IPS-20b (cell line): ENCODE data around the gene CCDC24.

Source experiments
- H3K27ac ChIP-seq: one replicate; pipeline ENCODE4 v1.5.1; 2013; ENCODE audit warnings: low read length
- H3K27me3 ChIP-seq: 2 replicates; pipeline ENCODE4 v1.6.1; 2013; ENCODE audit warnings: mild to moderate bottlenecking, low read length, inconsistent platforms; ENCODE audit not compliant: insufficient read depth
- H3K36me3 ChIP-seq: 2 replicates; pipeline ENCODE4 v1.6.1; 2013; ENCODE audit warnings: low read depth, mild to moderate bottlenecking, inconsistent platforms, low read length, moderate library complexity; ENCODE audit not compliant: insufficient read depth
- H3K4me1 ChIP-seq: 2 replicates; pipeline ENCODE4 v1.6.1; 2013; ENCODE audit warnings: mild to moderate bottlenecking, control low read depth, inconsistent platforms, low read length, moderate library complexity; ENCODE audit not compliant: insufficient read depth
- H3K4me3 ChIP-seq: 2 replicates; pipeline ENCODE4 v1.5.1; 2013; ENCODE audit warnings: mild to moderate bottlenecking, low read length, inconsistent platforms
- H3K9ac ChIP-seq: 2 replicates; pipeline ENCODE4 v1.6.1; 2013; ENCODE audit warnings: low read depth, mild to moderate bottlenecking, inconsistent platforms, low read length, moderate library complexity
- H3K9me3 ChIP-seq: 2 replicates; pipeline ENCODE4 v1.6.1; 2013; ENCODE audit warnings: mild to moderate bottlenecking, low read depth, low read length, inconsistent platforms; ENCODE audit not compliant: insufficient read depth

The CCDC24 gene

GRCh38 chr1:44040418-44040817 lies 49.0 kb downstream of the CCDC24 start:
- peaks cover 24% of the 10 kb centered on the region for H3K27me3 ChIP-seq
- H3K9ac ChIP-seq: no peak overlapping the region
- peaks cover 4% of the 10 kb centered on the region; the same call in 1 of the 2 replicates for H3K4me1 ChIP-seq
- no peak overlapping the region for H3K4me3 ChIP-seq
- H3K36me3 ChIP-seq: no peaks in the 10 kb centered on the region
- H3K9me3 ChIP-seq: no peaks in the 10 kb centered on the region
- H3K27ac ChIP-seq: no peak overlapping the region

DNA sequence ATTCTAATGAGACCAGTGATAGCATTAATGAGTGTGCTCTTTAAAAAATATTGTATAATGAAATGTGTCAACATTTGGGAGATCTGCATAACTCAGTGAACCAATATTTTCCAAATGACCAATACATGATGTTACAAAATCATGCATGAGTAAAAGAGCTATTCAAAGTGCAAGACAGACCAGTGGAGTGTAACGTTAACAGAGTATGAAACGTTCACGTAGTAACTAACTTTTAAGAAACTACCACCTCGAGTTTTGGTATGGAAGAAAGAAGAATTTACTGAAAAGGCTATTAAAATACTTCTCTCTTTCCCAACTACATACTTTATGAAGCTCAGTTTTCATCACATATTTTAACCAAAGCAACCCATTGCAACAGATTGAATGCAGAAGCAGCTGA lies 49.4 kb downstream of the CCDC24 start:
- H3K27ac ChIP-seq: no peak overlapping the region
- H3K4me3 ChIP-seq: no peak overlapping the region
- no peaks in the 10 kb centered on the region for H3K36me3 ChIP-seq
- no peaks in the 10 kb centered on the region for H3K9me3 ChIP-seq
- peaks cover 4% of the 10 kb centered on the region; the same call in 1 of the 2 replicates for H3K4me1 ChIP-seq
- H3K27me3 ChIP-seq: peaks cover 26% of the 10 kb centered on the region
- no peak overlapping the region for H3K9ac ChIP-seq

- Histone ChIP-seq H3K9ac (no peak overlapping the region), H3K36me3 (no peaks in the 10 kb centered on the region), H3K27ac (no peak overlapping the region), H3K4me1 (no peaks in the 10 kb centered on the region), H3K27me3 (peaks cover 26% of the 10 kb centered on the region), H3K4me3 (no peak overlapping the region), H3K9me3 (no peaks in the 10 kb centered on the region)
Measured at GRCh38 chr1:44043176-44044070, 52.0 kb downstream of the CCDC24 start.

DNA sequence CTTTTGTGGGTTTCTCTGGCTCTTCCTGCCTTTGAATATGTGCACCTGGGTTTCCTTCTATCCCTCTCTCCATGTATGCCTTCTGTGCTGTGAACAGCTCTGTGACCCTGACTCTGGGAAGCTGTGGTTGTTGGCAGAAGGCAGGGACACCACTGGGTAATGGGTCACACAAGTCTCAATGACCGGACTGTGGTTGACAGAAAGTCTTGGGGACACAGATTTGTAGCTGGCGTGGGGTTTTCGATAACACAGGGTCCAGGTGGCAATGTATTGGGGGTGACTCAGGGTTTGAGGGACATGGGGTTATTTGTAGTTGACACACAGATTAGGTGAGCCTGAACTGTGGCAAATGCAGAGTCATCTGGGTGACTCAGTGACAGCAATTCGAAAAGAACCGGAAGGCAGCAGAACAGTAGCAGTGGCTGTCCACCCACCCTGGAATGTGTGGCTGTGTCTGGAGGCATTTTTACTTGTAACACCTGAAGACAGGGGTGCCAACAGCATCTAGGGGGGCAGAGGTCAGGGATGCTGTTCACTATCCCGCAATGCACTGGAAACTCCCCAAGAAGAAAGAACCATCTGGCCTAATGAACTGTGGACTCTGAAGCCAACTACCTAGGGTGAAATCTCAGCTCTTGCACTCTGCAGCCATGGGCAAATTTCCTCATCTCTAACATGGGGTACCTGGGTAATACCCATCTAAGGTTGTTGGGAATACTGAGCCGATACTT lies 52.8 kb downstream of the CCDC24 start:
- H3K27ac ChIP-seq: no peak overlapping the region
- H3K36me3 ChIP-seq: no peaks in the 10 kb centered on the region
- H3K4me1 ChIP-seq: no peaks in the 10 kb centered on the region
- H3K4me3 ChIP-seq: no peak overlapping the region
- H3K27me3 ChIP-seq: peaks cover 26% of the 10 kb centered on the region
- H3K9me3 ChIP-seq: no peaks in the 10 kb centered on the region
- no peak overlapping the region for H3K9ac ChIP-seq

DNA sequence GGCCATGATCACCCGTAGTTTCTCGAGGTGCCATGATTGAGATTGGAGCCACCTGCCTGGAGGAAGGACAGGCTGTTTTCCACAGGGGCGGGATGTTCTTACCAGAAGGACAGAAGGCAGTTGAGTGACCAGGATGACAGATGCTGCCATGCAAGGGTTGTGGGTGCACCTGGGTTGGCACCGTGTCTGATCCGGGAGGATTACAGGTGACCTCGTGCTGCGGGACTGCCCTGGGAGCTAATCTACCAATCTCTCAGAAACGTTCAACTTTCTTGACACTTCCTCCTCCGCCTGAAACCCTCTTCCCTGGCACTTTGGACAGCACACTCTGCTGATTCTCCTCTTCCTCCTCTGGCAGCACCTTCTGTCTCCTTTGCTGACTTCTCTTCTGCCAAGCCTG lies 53.7 kb downstream of the CCDC24 start:
- H3K27ac ChIP-seq: no peak overlapping the region
- H3K9me3 ChIP-seq: no peaks in the 10 kb centered on the region
- H3K4me1 ChIP-seq: no peaks in the 10 kb centered on the region
- H3K36me3 ChIP-seq: no peaks in the 10 kb centered on the region
- no peak overlapping the region for H3K9ac ChIP-seq
- no peak overlapping the region for H3K4me3 ChIP-seq
- H3K27me3 ChIP-seq: peaks cover 26% of the 10 kb centered on the region
